Liver (tissue), 9 donors: ENCODE results near the gene IFNLR1. TPM values are rescaled to one million over a fixed set of nuclear protein-coding genes. Genes with fewer than 3 reads are reported as not detected.

Experiments used
- DNase-seq: peaks from one replicate; pipeline ENCODE4 v3.0.0-alpha.2; 2017; ENCODE audit warnings: low spot score
- H3K27ac ChIP-seq, 2 donors: one replicate each; pipeline ENCODE4 v1.7.0; 2013; ENCODE audit warnings: inconsistent platforms in 2 of 2, low read length in 2 of 2, control low read depth in 1 of 2, low read depth in 1 of 2, mild to moderate bottlenecking in 1 of 2
- H3K27me3 ChIP-seq, 4 donors: one replicate each; pipeline versions ENCODE4 v1.6.1 to v1.7.0; 2013; ENCODE audit warnings: low read length in 3 of 4, inconsistent platforms in 1 of 4, mild to moderate bottlenecking in 1 of 4, moderate library complexity in 1 of 4; ENCODE audit not compliant: control insufficient read depth in 4 of 4, insufficient read depth in 4 of 4
- H3K36me3 ChIP-seq, 4 donors: one replicate each; pipeline versions ENCODE4 v1.6.1 to v1.7.0; 2013; ENCODE audit warnings: low read length in 3 of 4, mild to moderate bottlenecking in 3 of 4, low read depth in 1 of 4, moderate library complexity in 1 of 4; ENCODE audit not compliant: control insufficient read depth in 4 of 4, insufficient read depth in 3 of 4
- H3K4me1 ChIP-seq, 4 donors: one replicate each; pipeline versions ENCODE4 v1.6.1 to v1.7.0; 2013; ENCODE audit warnings: low read length in 3 of 4, mild to moderate bottlenecking in 3 of 4, moderate library complexity in 1 of 4; ENCODE audit not compliant: control insufficient read depth in 4 of 4, insufficient read depth in 4 of 4
- H3K4me3 ChIP-seq, 3 donors: one replicate each; pipeline versions ENCODE4 v1.6.1 to v1.7.0; 2013; ENCODE audit warnings: low read length in 3 of 3, control low read depth in 1 of 3, low read depth in 1 of 3, mild to moderate bottlenecking in 1 of 3
- H3K9ac ChIP-seq, 2 donors: one replicate each; pipeline ENCODE4 v1.7.0; 2013; ENCODE audit warnings: low read length in 2 of 2, mild to moderate bottlenecking in 2 of 2, moderate library complexity in 2 of 2, control low read depth in 1 of 2, low read depth in 1 of 2
- H3K9me3 ChIP-seq, 4 donors: one replicate each; pipeline versions ENCODE4 v1.6.1 to v1.7.0; 2013; ENCODE audit warnings: low read length in 3 of 4; ENCODE audit not compliant: control insufficient read depth in 4 of 4
- EGR1 ChIP-seq, 2 donors: IDR thresholded peaks; 2 replicates each; pipeline ENCODE4 v1.6.1; 2016 to 2018; ENCODE audit warnings: antibody characterized with exemption in 2 of 2, low read depth in 2 of 2
- FOXA1 ChIP-seq: IDR thresholded peaks from 2 replicates; pipeline ENCODE4 v1.6.1; 2016; ENCODE audit warnings: antibody characterized with exemption
- HNF4A ChIP-seq, 2 donors: conservative IDR thresholded peaks; 2 replicates each; pipeline ENCODE4 v1.6.1; 2016; ENCODE audit warnings: antibody characterized with exemption in 2 of 2, mild to moderate bottlenecking in 2 of 2
- HNF4G ChIP-seq: IDR thresholded peaks from 2 replicates; pipeline ENCODE4 v1.6.1; 2016; ENCODE audit warnings: antibody characterized with exemption
- JUND ChIP-seq, 2 donors: IDR thresholded peaks; 2 replicates each; pipeline ENCODE4 v1.6.1; 2016; ENCODE audit warnings: antibody characterized with exemption in 2 of 2
- NR2F2 ChIP-seq: IDR thresholded peaks from 2 replicates; pipeline ENCODE4 v1.6.1; 2016; ENCODE audit warnings: antibody characterized with exemption
- RAD21 ChIP-seq, 2 donors: IDR thresholded peaks; 2 replicates each; pipeline ENCODE4 v1.6.1; 2016; ENCODE audit warnings: antibody characterized with exemption in 2 of 2, mild to moderate bottlenecking in 2 of 2
- RXRA ChIP-seq, 2 donors: IDR thresholded peaks; 2 replicates each; pipeline ENCODE4 v1.6.1; 2017 to 2018; ENCODE audit warnings: antibody characterized with exemption in 2 of 2, mild to moderate bottlenecking in 1 of 2
- TAF1 ChIP-seq: conservative IDR thresholded peaks from 2 replicates; pipeline ENCODE4 v1.6.1; 2016; ENCODE audit warnings: antibody characterized with exemption, mild to moderate bottlenecking
- YY1 ChIP-seq: IDR thresholded peaks from 2 replicates; pipeline ENCODE4 v1.6.1; 2016; ENCODE audit warnings: antibody characterized with exemption, mild to moderate bottlenecking
- WGBS: extraction: QIAGEN DNeasy Blood & Tissue Kit; methylation state at CpG from one replicate; pipeline ENCODE4 v1.1.7; 2013; 5-methylcytosine and 5-hydroxymethylcytosine counted together
- polyA plus RNA-seq, 2 donors: library from polyadenylated mRNA; stranded (reverse) in 1 of 2; unstranded in 1 of 2; fragments of 200-250 nt in 1 of 2; fragments of >200 nt in 1 of 2; fragmentation: Nextera tagmentation in 1 of 2; extraction: Ambion mirVana in 1 of 2; gene quantifications; one replicate each; pipeline versions ENCODE4 v1.2.1 to v1.2.3, GENCODE V29; 2013 to 2015
- total RNA-seq, 2 donors: library from RNA; depleted of rRNA; stranded (reverse); fragments of >200 nt; gene quantifications; one replicate each; pipeline ENCODE4 v1.2.3, GENCODE V29; 2014
- TF ChIP-seq, protein P1 (sequence below): IDR thresholded peaks from 2 replicates; pipeline ENCODE4 v1.6.1; 2016; ENCODE audit warnings: antibody characterized with exemption
- TF ChIP-seq, protein P2 (sequence below): IDR thresholded peaks from 2 replicates; pipeline ENCODE4 v1.6.1; 2016; ENCODE audit warnings: antibody characterized with exemption
- TF ChIP-seq, protein P3 (sequence below): IDR thresholded peaks from 2 replicates; pipeline ENCODE4 v1.6.1; 2016; ENCODE audit warnings: antibody characterized with exemption, mild to moderate bottlenecking
- TF ChIP-seq, protein P4 (sequence below): IDR thresholded peaks from 2 replicates; pipeline ENCODE4 v1.6.1; 2016; ENCODE audit warnings: antibody characterized with exemption
- TF ChIP-seq, protein P5 (sequence below): fragments of 150-350 bp; IDR thresholded peaks from 2 replicates; pipeline ENCODE4 v1.5.1; 2017; ENCODE audit warnings: improper control_type of control experiment, low read depth, low read length; ENCODE audit not compliant: missing input control
- donor health status: healthy.
- donor health status: healthy.
- donor health status: healthy.
- donor health status: healthy.
- donor health status: healthy.

Gene IFNLR1
- total and polyA plus RNA-seq, 4 donors: 2.2 to 6.4 (median 3.5) TPM

DNA sequence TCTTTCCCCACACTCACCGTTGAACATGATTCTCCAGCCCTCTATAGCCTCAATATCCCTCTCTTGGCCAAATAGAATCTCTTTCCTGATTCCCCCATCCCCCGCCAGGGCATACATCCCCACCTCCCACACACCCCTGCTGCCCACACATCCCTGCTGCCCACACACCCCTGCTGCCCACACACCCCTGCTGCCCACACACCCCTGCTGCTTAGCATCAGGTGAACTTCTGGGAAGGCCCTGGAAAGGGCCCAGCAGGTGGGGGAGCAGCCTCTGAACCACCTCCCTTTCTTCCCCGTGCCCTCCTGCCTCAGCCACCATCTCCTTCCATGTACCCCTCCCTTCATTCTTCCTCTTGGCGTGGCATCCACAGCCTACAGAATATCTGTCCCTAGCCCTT, 15.9 kb upstream of the IFNLR1 start:
- Histone ChIP-seq H3K9me3 (no peaks in the 10 kb centered on the region), H3K4me1 (peaks cover 4 to 18% (median 14%) of the 10 kb centered on the region in 4 donors), H3K27me3 (no peaks in the 10 kb centered on the region), H3K36me3 (no peaks in the 10 kb centered on the region), H3K27ac (no peak overlapping the region), H3K4me3 (no peak overlapping the region), H3K9ac (no peak overlapping the region)
- TF ChIP-seq, protein P1, sequence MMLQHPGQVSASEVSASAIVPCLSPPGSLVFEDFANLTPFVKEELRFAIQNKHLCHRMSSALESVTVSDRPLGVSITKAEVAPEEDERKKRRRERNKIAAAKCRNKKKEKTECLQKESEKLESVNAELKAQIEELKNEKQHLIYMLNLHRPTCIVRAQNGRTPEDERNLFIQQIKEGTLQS: no peak
- TF ChIP-seq HNF4A (conservative IDR thresholded peaks at IDR 0.05): no peak
- TF ChIP-seq RXRA (IDR thresholded peaks at IDR 0.05): no peak
- TF ChIP-seq, protein P2, sequence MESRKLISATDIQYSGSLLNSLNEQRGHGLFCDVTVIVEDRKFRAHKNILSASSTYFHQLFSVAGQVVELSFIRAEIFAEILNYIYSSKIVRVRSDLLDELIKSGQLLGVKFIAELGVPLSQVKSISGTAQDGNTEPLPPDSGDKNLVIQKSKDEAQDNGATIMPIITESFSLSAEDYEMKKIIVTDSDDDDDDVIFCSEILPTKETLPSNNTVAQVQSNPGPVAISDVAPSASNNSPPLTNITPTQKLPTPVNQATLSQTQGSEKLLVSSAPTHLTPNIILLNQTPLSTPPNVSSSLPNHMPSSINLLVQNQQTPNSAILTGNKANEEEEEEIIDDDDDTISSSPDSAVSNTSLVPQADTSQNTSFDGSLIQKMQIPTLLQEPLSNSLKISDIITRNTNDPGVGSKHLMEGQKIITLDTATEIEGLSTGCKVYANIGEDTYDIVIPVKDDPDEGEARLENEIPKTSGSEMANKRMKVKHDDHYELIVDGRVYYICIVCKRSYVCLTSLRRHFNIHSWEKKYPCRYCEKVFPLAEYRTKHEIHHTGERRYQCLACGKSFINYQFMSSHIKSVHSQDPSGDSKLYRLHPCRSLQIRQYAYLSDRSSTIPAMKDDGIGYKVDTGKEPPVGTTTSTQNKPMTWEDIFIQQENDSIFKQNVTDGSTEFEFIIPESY: no peak
- TF ChIP-seq HNF4G: no peak
- TF ChIP-seq TAF1: no peak
- TF ChIP-seq, protein P3, sequence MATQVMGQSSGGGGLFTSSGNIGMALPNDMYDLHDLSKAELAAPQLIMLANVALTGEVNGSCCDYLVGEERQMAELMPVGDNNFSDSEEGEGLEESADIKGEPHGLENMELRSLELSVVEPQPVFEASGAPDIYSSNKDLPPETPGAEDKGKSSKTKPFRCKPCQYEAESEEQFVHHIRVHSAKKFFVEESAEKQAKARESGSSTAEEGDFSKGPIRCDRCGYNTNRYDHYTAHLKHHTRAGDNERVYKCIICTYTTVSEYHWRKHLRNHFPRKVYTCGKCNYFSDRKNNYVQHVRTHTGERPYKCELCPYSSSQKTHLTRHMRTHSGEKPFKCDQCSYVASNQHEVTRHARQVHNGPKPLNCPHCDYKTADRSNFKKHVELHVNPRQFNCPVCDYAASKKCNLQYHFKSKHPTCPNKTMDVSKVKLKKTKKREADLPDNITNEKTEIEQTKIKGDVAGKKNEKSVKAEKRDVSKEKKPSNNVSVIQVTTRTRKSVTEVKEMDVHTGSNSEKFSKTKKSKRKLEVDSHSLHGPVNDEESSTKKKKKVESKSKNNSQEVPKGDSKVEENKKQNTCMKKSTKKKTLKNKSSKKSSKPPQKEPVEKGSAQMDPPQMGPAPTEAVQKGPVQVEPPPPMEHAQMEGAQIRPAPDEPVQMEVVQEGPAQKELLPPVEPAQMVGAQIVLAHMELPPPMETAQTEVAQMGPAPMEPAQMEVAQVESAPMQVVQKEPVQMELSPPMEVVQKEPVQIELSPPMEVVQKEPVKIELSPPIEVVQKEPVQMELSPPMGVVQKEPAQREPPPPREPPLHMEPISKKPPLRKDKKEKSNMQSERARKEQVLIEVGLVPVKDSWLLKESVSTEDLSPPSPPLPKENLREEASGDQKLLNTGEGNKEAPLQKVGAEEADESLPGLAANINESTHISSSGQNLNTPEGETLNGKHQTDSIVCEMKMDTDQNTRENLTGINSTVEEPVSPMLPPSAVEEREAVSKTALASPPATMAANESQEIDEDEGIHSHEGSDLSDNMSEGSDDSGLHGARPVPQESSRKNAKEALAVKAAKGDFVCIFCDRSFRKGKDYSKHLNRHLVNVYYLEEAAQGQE: no peak
- TF ChIP-seq, protein P4, sequence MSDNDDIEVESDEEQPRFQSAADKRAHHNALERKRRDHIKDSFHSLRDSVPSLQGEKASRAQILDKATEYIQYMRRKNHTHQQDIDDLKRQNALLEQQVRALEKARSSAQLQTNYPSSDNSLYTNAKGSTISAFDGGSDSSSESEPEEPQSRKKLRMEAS: no peak
- no peak for TF ChIP-seq NR2F2
- TF ChIP-seq EGR1 (IDR thresholded peaks at IDR 0.05; ENCODE audit: low read depth in 2 of 2): no peak
- whole genome bisulfite sequencing: 87% methylated on average over 4 of the region's 4 CpGs
- no peak for DNase-seq

DNA sequence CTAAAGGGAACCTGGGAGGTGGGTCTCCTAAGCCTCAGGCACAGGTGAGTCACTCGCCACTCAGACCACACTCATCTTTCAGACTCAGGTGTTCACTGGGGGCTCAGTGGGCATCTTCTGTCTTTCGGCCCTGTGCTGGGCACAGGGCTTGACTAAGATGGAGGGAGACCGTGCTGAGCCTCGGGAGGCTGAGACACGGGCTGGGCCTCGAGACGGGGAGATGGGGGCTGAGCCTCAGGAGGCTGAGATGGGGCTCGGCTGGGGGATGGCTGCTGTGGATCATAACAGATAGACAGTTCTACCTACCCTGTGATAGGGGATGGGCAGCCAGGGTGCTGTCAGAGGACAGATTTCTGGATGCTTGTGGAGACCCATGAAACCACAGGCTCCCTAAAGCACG, 15.5 kb upstream of the IFNLR1 start:
- Histone ChIP-seq H3K27me3 (no peaks in the 10 kb centered on the region), H3K27ac (no peak overlapping the region), H3K4me1 (peaks cover 4 to 18% (median 14%) of the 10 kb centered on the region in 4 donors), H3K36me3 (no peaks in the 10 kb centered on the region), H3K9me3 (no peaks in the 10 kb centered on the region), H3K4me3 (no peak overlapping the region), H3K9ac (no peak overlapping the region)
- TF ChIP-seq RAD21 (IDR thresholded peaks at IDR 0.05) (no peak), JUND (IDR thresholded peaks at IDR 0.05) (no peak), FOXA1 (no peak)
- 92% methylated on average over 9 of the region's 9 CpGs for WGBS
- no peak for DNase-seq

DNA sequence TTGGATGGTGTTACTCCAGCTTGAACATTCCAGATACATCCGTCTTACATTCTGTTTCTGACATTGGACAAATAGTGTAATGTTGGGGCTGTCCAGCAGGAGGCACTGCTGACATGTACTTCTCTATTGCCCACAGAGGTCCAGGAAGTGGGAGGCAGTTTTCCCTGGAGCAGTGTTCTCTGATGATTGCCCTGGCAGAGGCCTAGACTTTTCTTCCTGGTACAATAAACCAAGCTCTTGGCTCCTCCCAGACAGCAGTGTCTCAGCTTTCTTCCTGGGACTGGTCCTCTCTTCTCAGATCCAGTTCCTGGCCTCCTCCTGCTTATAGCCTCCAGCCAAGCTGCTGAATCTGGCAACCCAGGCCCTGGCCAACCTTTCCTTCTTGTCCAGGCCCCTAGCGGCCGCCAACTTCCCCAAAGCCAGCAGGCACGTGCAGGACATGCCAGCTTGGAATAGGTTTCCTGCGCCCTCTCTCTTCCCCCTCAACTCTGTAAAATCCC, 14.9 kb upstream of the IFNLR1 start:
- TF ChIP-seq, protein P5, sequence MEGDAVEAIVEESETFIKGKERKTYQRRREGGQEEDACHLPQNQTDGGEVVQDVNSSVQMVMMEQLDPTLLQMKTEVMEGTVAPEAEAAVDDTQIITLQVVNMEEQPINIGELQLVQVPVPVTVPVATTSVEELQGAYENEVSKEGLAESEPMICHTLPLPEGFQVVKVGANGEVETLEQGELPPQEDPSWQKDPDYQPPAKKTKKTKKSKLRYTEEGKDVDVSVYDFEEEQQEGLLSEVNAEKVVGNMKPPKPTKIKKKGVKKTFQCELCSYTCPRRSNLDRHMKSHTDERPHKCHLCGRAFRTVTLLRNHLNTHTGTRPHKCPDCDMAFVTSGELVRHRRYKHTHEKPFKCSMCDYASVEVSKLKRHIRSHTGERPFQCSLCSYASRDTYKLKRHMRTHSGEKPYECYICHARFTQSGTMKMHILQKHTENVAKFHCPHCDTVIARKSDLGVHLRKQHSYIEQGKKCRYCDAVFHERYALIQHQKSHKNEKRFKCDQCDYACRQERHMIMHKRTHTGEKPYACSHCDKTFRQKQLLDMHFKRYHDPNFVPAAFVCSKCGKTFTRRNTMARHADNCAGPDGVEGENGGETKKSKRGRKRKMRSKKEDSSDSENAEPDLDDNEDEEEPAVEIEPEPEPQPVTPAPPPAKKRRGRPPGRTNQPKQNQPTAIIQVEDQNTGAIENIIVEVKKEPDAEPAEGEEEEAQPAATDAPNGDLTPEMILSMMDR: peak; percentile 84
- TF ChIP-seq EGR1 (IDR thresholded peaks at IDR 0.05; ENCODE audit: low read depth in 2 of 2): no peak
- TF ChIP-seq RAD21 (IDR thresholded peaks at IDR 0.05): peak; percentile 96 to 97
- no peak for TF ChIP-seq YY1
- TF ChIP-seq HNF4A (conservative IDR thresholded peaks at IDR 0.05): peak in 1 of 2 donors; percentile 7
- TF ChIP-seq, protein P4: peak; percentile 24
- TF ChIP-seq, protein P3: no peak
- WGBS: 36% methylated on average over 5 of the region's 5 CpGs
- peak overlapping the region in 1 of 2 donors; percentile 56 for H3K27ac ChIP-seq

More for the DNA sequence above, 14.9 kb upstream of the IFNLR1 start:
- Histone ChIP-seq H3K9ac (no peak overlapping the region), H3K27me3 (no peaks in the 10 kb centered on the region), H3K36me3 (no peaks in the 10 kb centered on the region), H3K4me3 (no peak overlapping the region), H3K9me3 (no peaks in the 10 kb centered on the region), H3K4me1 (peaks cover 4 to 16% (median 14%) of the 10 kb centered on the region in 4 donors)
- peak; percentile 79 for DNase-seq
